SW480 (cell line): ENCODE measurements around the gene SYT13.
"Not testable (repeated sequence)": the region's sequence is repeated elsewhere in the genome, so short reads cannot be mapped to it uniquely, and the experiment has no call there.

ENCODE experiments used
- DNase-seq: peaks from one replicate; pipeline ENCODE4 v3.0.0-alpha.2; 2016; ENCODE audit warnings: low spot score

SYT13 gene

GRCh38 chr11:45274206-45274605, 11.9 kb downstream of the SYT13 start:
- no peak for DNase-seq

- DNase-seq: no peak
Observed at GRCh38 chr11:45273509-45273908, 12.6 kb downstream of the SYT13 start.

- peak; percentile 66 for DNase-seq
Observed at GRCh38 chr11:45272701-45273100, 13.4 kb downstream of the SYT13 start.

GRCh38 chr11:45270946-45271716, 15.0 kb downstream of the SYT13 start:
- no peak for DNase-seq

GRCh38 chr11:45269678-45270077, 16.5 kb downstream of the SYT13 start:
- DNase-seq: no peak

GRCh38 chr11:45267652-45268299, 18.4 kb downstream of the SYT13 start:
- no peak for DNase-seq

- DNase-seq: no peak
Observed at GRCh38 chr11:45267052-45267451, 19.1 kb downstream of the SYT13 start.

GRCh38 chr11:45266676-45267020, 19.5 kb downstream of the SYT13 start:
- no peak for DNase-seq

GRCh38 chr11:45265969-45266675, 20.0 kb downstream of the SYT13 start:
- DNase-seq: no peak

GRCh38 chr11:45264839-45265515, 21.2 kb downstream of the SYT13 start:
- peak; percentile 75 for DNase-seq

GRCh38 chr11:45263773-45264172, 22.4 kb downstream of the SYT13 start:
- no peak for DNase-seq

- no peak for DNase-seq
Observed at GRCh38 chr11:45262900-45263299, 23.2 kb downstream of the SYT13 start.

GRCh38 chr11:45260071-45260470, 26.1 kb downstream of the SYT13 start:
- DNase-seq: no peak

GRCh38 chr11:45259592-45259991, 26.5 kb downstream of the SYT13 start:
- peak; percentile 89 for DNase-seq

- peak; percentile 24 for DNase-seq
Observed at GRCh38 chr11:45258982-45259530, 27.1 kb downstream of the SYT13 start.

GRCh38 chr11:45254070-45254469, 32.1 kb downstream of the SYT13 start:
- peak; percentile 28 for DNase-seq

GRCh38 chr11:45253640-45254039, 32.5 kb downstream of the SYT13 start:
- DNase-seq: no peak

GRCh38 chr11:45252877-45253276, 33.3 kb downstream of the SYT13 start:
- DNase-seq: no peak

GRCh38 chr11:45252134-45252856, 33.8 kb downstream of the SYT13 start:
- DNase-seq: peak; percentile 36

- DNase-seq: no peak
Observed at GRCh38 chr11:45250035-45250718, 36.0 kb downstream of the SYT13 start.

- not testable (repeated sequence) for DNase-seq
Observed at GRCh38 chr11:45249372-45249771, 36.8 kb downstream of the SYT13 start.
